HG03060 (cell line): Measurements from ENCODE around the gene ZNF716.
"Not testable (repeated sequence)": the region's sequence is repeated elsewhere in the genome, so short reads cannot be mapped to it uniquely, and the experiment has no call there.

Source experiments
- ATAC-seq: cut with Tn5 transposase; IDR thresholded peaks from one replicate; pipeline ENCODE4 v1.9.1; 2021; ENCODE audit warnings: low read depth, moderate number of reproducible peaks; ENCODE audit not compliant: unreplicated experiment

ZNF716 gene

DNA sequence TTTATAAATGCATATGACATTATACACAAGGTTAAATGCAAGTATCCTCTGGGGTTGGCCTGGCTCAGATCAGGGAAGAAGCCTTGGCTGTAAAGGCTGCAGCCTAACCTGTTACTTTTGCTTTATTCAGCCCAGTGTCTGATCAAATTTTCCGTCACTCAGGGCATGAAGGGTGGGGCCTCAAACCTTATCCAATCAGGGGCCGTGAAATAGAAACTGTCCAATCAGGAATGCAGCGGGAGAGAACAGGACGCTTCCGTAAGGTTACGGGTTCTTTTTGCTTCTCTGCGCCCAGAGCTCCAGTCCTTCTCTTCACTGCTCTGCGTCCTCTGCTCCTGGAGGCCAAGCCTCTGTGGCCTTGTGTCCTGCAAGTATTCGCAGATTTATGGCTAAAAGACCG is at the start of gene ZNF716:
Gene ZNF716 (plus strand): TSS at position 274 of the 400 bp plus-strand sequence. CDS start 112 bp downstream, at position 386.
- no peak for ATAC-seq

DNA sequence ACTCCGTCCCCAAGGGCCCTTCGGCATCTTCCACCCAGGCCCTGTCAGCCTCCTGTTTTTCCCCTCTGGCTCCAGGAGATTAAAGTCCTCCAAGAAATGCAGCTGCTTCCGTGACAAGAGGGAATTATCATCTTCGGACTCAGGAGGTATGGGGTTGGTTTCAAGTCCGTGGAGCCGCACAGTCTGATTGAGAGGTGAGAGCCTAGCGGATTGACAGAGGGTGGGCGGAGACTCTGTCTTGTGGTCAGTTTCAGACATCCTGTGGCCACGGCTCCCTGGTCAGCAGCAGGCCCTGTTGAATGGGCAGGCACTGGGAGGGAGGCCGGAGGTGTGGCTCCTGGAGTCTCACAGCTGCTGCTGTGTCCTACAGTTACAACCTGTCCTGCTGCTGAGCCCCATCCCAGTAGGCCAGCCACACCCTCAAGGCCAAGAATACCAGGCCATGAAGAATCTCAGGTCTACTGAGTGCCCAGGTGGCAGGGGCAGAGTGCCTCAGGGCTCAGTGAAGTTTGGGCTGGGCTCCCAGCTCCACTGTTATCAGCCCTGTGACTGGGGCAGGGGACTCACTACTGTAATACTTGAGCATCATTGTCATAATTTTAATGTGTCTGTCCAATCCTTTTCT is 49.3 kb upstream of the ZNF716 start:
- ATAC-seq: no peak

DNA sequence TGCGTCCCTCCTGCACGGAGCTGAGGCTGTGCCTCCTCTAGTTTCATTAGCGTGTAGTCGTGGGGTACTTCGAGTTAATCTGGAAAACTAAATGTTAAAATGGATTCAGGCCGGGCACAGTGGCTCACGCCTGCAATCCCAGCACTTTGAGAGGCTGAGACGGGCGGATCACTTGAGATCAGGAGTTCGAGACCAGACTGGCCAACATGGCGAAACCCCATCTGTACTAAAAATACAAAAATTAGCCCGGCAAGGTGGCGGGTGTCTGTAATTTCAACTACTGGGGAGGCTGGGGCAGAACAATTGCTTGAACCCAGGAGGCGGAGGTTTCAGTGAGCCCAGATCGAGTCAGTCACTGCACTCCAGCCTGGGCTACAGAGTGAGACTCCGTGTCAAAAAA is 46.9 kb upstream of the ZNF716 start:
- not testable (repeated sequence) for ATAC-seq

DNA sequence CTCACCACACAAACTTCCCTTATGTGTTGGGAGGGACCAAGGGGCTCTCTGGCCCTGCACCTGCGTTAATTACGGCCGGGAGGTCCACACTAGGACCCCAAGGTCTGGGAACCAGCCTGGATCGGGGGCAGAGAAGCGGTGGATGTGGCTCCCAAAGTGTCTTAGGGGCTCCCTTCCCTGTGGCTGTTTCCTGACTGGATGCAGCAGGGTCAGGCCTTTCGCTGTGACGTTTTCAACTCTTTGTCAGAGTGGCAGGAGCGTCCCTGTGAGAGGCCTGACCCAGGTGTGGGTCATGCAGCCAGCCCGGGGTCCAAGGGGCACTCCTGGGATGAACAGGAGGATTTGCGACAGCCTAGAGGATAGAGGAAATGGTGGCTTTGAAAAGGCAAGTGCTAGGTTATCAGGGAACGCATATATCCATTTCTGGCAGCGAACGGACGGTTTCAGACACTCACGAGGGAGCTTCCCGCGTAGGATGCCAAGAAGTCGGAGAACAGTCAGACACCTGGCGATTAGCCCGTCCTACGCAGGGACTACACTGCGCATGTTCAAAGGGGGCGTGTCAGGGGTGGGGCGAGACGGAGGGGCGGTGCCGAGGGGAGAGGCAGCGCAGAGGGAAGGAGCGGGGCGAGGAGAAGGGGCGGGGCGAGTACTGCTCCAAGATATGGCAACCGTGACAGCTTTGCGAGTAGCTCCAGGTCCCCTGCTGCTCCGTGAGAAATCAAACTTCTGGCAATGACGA is 46.2 kb upstream of the ZNF716 start:
- ATAC-seq: no peak

DNA sequence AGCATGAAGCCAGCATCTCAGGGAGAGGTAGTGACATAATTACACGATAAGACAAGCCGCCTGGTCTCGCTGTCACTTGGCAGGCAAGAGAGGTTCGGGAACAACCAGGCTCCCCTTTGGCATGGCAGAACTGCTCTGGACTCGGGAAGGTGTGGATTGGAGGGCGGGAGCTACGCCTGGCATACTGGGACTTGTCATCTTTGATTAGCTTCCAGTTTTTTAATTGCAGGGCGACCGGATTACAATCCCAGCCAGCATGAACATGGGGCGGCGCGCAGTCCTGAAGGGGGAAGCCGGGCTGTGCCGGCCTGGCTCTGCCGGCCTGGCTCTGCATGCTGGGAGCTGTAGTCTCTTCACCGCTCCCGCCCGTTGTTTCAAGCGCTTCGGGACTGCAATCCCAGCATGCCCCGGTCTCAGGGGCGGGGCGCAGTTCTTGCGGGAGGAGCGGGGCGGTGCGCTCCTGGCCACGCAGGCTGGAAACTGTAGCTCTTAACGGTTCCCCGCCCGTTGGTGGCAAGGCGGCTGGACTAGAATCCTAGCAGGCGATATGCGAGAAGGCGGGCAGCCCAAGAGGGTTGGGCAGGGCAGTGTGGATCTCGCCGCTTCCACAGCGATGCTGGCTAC is 45.5 kb upstream of the ZNF716 start:
- no peak for ATAC-seq

DNA sequence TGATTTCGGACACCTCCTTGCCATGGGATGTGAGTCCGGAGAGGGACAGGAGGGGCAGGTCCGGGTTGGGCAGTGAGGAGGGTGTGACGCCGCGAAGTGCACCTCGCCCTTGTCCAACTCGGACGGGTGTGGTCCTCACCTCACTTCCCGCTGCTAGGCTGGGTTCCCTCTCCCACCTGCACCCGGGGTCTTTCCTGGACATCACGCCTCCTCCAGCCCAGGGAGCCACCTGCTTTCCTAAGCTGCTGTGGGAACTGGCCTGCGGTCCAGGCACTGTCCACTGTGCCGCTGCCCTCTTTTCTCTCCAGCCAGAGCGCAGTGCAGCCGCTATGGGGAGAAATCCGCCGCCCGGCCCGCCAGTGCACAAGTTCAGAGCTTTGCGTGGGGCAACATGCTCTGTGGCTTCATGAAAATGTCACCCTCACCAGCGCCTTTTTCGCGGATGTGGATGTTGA is 45.0 kb upstream of the ZNF716 start:
- no peak for ATAC-seq

DNA sequence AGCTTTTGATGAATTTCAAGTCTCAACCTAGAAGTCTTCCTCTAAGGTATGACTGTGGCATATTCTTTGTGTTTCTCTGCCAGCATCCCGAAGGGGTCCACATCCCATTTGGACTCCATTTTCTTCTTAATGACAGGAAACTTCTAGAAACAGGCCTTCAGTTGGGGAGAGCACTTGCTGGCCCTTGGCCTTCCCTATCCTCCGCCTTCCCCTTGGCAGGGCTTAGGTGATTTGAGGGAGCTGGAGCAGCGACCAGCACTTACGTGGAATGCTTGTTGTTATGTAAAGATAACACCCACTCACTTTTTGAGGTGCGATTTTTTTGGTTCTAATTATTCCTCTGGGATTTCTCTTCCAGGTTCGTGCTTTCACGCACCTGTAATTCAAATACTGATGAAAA is 42.9 kb upstream of the ZNF716 start:
- no peak for ATAC-seq

DNA sequence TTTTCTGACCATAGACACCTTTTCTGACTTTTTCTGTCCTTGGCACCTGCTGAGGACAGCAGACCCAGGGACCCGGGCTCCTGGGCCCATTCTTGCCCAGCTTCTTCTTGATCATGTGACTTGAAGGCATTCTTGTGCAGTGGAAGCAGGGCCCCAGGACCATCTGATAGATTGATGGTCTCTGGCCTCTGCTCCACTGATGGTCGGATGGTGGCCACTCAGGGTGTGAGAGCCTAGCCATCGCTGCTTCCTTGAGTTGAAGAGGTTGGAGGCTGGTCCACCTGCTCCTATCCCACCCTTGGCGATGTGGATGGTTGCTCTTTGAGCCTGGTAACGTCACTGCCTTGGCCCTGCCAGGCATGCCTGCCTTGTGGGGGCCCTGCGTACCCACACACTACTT is 37.8 kb upstream of the ZNF716 start:
- no peak for ATAC-seq

DNA sequence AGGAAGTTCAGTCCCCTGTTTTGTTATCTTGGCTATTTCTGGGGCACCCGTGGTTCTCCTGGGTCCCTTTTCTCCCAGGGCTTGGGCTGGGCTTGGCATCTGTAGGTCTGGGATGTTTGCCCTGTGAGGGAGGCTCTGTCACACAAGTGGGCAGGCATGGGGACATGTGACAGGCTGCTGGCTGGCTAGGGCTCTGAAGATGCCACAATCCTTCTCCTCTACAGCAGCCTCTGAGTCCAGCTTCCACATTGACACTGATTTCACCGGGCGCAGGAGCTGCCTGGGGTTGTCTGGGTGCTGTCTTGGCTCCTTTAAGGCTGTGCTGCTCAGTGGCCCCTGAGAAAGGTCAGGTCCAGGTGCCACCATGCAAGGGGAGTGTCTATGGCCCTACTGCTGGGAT is 37.4 kb upstream of the ZNF716 start:
- ATAC-seq: no peak

DNA sequence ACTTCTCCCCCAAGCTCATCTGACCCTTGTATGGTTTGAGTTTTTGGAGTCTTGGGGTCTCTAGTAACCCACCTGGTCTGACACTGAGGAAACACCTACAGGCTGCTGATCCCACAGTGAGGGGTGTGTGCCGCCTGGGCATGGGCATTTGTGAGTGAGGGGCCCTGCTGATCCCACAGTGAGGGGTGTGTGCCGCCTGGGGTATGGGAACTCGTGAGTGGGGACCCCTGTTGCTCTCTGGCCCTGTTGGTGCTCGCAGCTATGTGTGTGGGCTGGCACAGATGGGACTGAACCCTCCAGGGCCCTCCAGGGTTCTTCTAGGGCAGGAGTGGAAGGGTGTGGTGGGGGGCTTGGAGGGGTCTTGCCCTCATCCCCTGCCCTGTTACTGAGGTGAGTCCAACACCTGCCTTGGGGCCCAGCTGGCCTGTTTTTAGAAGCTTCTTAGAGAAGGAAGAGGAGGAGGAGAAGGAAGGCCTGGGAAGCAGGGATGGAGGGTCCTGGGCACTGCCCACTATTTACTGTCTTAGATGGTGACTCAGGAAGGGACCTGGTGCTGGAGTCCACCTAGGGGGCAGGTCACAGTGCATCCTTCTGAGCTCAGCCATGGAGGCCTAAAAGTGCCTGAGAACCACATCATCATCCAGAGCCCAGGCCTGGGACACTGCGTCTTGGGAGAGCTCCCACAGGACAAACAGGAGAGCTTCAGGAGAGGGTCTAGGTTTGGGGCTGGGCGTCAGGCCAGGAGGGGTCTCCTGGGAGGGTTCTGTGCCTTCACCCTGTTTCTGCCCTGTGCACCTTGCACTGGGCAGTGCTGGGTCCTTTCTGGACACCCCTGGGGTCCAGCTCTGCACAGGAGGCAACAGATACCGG is 36.2 kb upstream of the ZNF716 start:
- no peak for ATAC-seq

DNA sequence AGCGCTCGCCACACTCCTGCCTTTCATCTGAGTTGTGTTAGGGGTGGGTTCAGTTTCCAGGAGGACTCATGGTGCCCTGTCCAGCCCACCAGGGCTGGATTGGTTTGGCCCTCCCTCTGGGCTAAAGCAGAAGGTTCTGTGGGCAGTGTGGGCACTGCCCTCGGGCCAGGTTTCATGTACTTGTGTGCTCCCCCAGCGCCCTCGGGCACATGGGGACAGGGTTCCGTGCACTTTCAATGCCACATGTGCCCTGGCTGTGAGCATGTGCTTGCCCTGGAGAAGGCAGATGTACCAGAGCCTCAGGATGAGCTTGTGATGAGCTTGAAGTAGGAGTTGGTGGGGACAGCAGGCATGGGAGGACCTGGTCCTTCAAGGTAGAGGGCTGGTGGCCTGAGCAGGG is 35.6 kb upstream of the ZNF716 start:
- ATAC-seq: no peak

DNA sequence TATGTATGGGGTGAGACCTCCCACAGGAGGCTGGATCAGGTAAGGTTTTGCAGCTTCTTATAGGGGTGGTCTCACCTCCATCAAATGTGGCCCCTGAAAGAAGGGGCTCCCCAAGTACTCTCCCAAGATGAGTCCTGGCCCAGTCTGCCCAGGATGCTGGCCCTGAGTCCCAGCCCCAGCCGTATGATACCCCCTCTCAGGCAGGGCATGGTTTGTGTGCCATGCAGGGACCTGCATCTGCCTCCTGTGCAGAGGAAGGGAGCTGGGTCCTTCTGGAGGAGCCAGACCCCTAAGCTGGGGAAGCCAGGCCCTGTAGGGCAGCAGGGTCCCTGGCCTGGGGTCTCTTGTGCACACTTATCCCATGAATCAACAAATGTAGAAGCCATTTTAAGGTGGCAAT is 35.1 kb upstream of the ZNF716 start:
- no peak for ATAC-seq

DNA sequence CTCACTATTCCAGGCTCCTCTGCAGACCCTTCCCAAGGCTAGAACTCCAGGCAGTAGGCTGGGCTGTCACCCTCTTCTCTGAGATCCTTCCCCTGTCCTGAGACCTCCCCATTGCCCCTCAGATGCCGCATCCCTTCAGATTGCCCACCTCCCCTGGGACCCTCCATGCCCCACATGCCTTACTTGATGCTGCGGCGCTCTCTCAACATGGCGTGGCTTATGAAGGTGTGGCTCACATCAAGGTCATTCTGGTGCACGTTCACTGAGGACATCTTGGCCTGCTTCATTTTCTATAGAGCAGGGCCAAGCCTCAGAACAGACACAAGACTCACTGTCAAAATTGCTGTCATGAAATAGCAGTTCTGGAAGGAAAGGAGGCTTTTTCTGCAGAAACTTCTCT is 34.7 kb upstream of the ZNF716 start:
- no peak for ATAC-seq

DNA sequence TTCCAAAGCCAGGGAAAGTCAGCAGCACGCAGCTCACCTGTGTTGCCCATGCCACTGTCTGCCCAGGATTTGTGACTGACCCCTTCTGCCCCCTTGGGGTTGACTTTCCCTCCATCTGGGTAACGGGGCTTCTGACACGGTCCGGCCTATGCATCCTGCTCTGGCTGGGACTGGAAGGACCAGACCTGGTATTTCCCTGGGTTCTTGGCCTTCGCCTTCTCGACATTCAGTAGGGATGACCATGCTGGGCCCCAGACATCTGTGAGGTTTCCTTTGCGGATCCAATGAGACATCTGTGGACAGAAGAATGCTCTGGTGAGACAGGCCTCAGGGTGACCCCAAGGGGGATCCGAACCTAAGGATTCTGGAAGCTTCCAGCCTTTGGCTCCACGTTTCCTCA is 34.2 kb upstream of the ZNF716 start:
- no peak for ATAC-seq

DNA sequence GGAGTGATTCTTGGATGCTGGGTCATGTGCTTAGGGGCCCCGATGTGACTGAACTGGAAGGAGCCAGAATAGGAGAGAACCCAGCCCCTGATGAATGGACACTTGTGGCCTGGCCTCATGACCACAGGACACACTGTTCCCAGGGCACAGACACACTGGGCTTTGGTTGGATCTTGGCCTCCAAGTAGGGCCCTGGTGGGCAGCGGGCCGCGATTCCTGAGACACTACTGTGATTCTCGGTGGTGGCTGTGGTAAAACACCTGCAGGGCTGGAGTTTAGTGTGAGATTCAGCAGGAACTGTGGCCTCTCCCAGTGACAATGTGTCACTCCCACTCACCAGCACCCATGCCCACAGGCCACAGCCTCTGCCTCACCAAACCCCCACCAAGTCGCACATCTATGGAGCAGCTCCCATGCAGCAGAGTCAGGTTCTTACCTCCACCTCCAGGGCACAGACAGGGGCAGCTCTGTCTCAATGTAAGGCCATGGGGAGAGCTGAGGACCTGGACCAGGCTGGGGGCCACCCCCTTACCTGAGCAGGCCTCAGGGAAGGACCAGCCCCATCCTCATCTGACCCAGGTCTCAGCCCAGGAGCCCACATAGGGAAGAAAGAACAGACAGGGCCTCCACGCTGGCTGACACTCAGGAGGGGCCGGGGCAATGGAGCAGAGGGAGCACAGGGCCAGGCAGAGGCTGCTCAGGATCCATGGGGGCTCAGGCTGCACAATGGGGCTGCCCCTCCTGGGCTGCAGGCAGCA is 33.2 kb upstream of the ZNF716 start:
- ATAC-seq: no peak

DNA sequence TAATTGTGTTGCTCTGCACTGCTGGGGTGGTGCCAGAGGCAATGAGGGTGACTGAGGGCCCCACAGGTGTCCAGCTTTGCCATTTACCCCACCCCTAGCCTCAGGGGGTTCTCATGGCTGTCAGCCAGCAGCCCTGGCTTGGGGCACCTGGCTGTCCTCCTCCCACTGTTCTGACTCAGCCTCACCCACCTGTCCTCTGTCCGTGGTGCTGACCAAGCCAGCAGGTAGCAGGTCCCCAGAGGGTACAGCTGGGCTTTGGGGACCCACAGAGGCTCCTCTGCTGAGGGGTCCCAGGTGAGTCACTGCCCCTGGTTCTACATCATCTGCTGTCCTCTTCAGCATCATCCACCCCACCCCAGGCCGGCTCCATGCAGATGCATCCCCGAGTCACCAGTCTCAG is 32.2 kb upstream of the ZNF716 start:
- ATAC-seq: no peak

DNA sequence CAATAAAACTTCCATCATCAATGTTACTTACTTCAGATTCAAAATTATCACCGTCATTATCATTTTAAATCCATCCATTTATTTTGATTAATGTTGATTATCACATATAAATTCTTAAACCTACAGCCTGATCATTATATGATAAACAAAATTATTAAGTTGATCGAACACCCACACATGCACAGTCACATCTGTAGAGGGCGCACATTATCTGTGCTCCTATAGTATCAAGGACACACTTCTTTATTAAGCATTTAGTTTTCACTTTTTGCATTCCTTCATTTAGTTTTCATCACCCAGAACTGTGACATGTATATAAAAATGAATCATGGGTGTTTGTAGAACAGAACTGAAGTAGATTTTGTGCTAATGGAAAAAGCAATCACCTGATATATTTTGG is 26.2 kb upstream of the ZNF716 start:
- no peak for ATAC-seq

DNA sequence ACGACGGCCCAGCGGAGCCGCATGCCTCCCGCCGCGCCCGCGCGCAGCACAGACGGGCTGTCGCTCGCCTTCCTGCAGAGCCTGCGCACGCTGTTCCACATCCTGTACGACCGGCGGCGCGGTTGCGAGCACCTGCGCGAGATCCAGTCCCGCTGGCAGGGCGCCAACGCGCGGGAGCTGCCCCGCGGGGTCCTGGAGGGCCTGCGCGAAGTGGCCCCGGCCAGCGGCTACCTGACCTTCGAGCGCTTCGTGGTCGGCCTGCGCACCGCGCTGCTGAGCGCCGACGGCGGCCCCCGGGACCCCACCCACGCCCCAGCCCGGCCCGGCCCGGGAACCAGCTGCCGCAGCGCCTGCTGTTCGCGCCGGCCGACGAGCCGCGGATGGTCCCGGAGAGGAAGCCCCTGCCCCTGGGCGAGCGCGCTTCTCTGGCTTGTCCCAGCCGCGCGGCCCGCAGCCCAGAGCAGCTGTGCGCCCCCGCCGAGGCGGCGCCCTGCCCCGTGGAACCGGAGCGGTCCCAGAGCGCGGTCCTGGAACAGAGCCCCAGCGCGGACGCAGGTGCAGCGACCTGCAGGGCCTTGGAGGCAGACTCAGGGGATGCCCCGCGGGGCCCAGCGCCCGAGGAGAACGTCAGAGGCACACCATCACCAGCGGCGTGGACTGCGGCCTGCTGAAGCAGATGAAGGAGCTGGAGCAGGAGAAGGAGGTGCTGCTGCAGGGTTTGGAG is 25.3 kb upstream of the ZNF716 start:
- ATAC-seq: no peak

DNA sequence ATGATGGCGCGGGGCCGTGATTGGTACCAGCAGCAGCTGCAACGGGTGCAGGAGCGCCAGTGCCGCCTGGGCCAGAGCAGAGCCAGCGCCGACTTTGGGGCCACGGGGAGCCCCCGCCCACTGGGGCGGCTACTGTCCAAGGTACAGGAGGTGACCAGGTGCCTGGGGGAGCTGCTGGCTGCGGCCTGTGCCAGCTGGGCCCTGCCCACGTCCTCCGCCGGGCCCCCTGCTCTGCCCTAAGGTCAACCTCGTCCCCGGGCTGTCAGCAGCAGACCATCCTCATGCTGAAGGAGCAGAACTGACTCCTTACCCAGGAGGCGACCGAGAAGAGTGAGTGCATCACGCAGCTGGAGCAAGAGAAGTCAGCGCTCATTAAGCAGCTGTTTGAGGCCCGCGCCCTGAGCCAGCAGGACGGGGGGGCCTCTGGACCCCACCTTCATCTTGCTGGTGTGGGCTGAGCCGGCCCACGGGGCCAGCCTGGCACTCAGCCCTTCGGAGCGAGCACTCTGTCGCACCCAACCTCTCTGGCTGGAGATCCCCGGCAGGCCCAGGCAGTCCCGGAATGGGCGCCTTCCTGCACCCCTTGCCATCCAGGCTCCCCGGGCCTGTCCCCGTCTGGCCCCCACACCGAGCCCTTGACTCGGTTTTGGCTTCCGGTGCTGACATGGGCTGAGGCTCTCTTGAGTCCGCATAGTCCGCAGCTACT is 24.6 kb upstream of the ZNF716 start:
- ATAC-seq: no peak
